ENCODE measurements around the gene ITCH. TPM values are rescaled to one million over a fixed set of nuclear protein-coding genes. Genes with fewer than 3 reads are reported as not detected.

The ITCH gene
- total RNA-seq, 1 experiment from 2014 or later = 78.8 TPM

DNA sequence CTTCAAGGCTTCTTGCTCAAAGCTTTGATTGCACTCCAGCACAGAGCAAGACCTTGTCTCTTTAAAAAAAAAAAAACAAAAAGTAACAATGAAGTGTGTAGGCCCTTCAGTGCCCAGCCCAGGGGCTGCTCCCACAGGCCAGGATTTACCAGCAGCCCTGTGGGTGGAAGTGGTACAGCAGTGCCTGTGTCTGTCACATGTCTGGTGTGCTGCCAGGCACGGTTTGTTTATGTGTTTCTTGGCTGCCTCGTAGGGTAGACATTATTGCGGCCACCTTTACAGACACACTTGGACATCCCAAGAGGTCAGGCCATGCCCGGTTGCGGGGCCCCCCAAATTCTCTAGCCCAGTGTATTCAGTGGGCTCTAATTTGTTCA, 165.8 kb downstream of the ITCH start:
- peaks cover 26 to 31% of the 10 kb centered on the region in 2 experiments for H3K4me1 ChIP-seq (ENCODE audit: control insufficient read depth in 1 of 2, insufficient read depth in 2 of 2, low read length in 2 of 2)
- no peaks in the 10 kb centered on the region for H3K9me3 ChIP-seq (ENCODE audit: control insufficient read depth in 1 of 2, insufficient read depth in 1 of 2, low read depth in 1 of 2, low read length in 2 of 2)
- H3K9me2 ChIP-seq (ENCODE audit: insufficient read depth) = no peaks in the 10 kb centered on the region
- H3K4me3 ChIP-seq (replicated peaks in 1 of 2; ENCODE audit: low read depth in 1 of 2, low read length in 2 of 2) = no peak overlapping the region
- CTCF ChIA-PET = no interaction called here
- RAD21 ChIA-PET (ENCODE audit: low non-redundant PET in 1 of 2, low total read pairs in 2 of 2, uncharacterized antibody in 2 of 2, unreplicated experiment in 2 of 2) = no interaction called here
- ATAC-seq = no peak
- no peak overlapping the region for H3K4me2 ChIP-seq (ENCODE audit: low read length)
- H3K79me2 ChIP-seq (ENCODE audit: insufficient read depth, low read length) = peaks cover 41% of the 10 kb centered on the region
- intact Hi-C loops (cut with micrococcal nuclease) = no loop called here
- H3K9ac ChIP-seq (ENCODE audit: low read length) = no peak overlapping the region
- TF ChIP-seq CBX3 (IDR thresholded peaks at IDR 0.05; ENCODE audit: low read depth) = no peak
- no peak for TF ChIP-seq POLR2A (IDR thresholded peaks at IDR 0.05; ENCODE audit: borderline replicate concordance, extremely low read depth, insufficient read depth, insufficient read length)
- TF ChIP-seq, protein P1, sequence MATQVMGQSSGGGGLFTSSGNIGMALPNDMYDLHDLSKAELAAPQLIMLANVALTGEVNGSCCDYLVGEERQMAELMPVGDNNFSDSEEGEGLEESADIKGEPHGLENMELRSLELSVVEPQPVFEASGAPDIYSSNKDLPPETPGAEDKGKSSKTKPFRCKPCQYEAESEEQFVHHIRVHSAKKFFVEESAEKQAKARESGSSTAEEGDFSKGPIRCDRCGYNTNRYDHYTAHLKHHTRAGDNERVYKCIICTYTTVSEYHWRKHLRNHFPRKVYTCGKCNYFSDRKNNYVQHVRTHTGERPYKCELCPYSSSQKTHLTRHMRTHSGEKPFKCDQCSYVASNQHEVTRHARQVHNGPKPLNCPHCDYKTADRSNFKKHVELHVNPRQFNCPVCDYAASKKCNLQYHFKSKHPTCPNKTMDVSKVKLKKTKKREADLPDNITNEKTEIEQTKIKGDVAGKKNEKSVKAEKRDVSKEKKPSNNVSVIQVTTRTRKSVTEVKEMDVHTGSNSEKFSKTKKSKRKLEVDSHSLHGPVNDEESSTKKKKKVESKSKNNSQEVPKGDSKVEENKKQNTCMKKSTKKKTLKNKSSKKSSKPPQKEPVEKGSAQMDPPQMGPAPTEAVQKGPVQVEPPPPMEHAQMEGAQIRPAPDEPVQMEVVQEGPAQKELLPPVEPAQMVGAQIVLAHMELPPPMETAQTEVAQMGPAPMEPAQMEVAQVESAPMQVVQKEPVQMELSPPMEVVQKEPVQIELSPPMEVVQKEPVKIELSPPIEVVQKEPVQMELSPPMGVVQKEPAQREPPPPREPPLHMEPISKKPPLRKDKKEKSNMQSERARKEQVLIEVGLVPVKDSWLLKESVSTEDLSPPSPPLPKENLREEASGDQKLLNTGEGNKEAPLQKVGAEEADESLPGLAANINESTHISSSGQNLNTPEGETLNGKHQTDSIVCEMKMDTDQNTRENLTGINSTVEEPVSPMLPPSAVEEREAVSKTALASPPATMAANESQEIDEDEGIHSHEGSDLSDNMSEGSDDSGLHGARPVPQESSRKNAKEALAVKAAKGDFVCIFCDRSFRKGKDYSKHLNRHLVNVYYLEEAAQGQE (IDR thresholded peaks at IDR 0.05; ENCODE audit: low read depth) = no peak
- no peak for TF ChIP-seq RAD21 (IDR thresholded peaks at IDR 0.05; ENCODE audit: low read depth)
- TF ChIP-seq EGR1 (IDR thresholded peaks at IDR 0.05; ENCODE audit: low read depth) = no peak
- no peaks in the 10 kb centered on the region for H3K27me3 ChIP-seq (ENCODE audit: insufficient read depth, low read length)
- H3K27ac ChIP-seq (ENCODE audit: low read depth, low read length) = no peak overlapping the region
- DNase-seq (ENCODE audit: low read depth, low spot score) = no peak
- BruUV-seq (replicated peaks) = no TSS peak
- POLR2A ChIA-PET = no interaction called here
- H4K20me1 ChIP-seq (ENCODE audit: insufficient read depth) = no peaks in the 10 kb centered on the region; the same call in 1 of the 2 replicates
- peaks cover 11 to 47% of the 10 kb centered on the region in 2 experiments for H3K36me3 ChIP-seq (ENCODE audit: control insufficient read depth in 1 of 2, insufficient read depth in 2 of 2, low read length in 2 of 2)
- no peak overlapping the region for H2AFZ ChIP-seq (ENCODE audit: low read depth, low read length, poor library complexity, severe bottlenecking)

DNA sequence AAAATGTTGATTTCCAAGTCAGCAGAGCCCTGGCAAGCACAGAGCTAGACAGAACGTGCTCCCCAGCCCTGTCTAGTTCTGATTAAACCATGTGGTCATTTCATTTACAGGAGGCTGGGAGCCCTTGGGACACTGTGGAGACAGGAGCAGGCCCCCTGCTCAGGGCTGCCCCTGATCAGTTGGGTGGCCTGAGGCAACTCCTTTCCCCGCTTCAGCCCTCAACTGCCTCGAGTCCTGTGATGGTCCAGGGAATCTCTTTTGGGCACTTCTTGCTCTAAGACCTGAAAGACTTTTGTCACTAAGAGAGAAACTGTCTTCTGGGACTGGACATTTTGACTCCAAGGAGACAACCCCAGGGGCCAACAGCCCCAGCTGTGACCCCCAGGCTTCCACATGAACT, 166.7 kb downstream of the ITCH start:
- no peaks in the 10 kb centered on the region for H3K27me3 ChIP-seq (ENCODE audit: insufficient read depth, low read length)
- H3K27ac ChIP-seq (ENCODE audit: low read depth, low read length) = no peak overlapping the region
- POLR2A ChIA-PET = interaction anchor here (0.7 kb wide), 1 partner anchor 9 kb away, joined by 3 read pairs; no protein-coding TSS in a partner anchor
- no peak overlapping the region for H3K9ac ChIP-seq (ENCODE audit: low read length)
- RAD21 ChIA-PET (ENCODE audit: low non-redundant PET in 1 of 2, low total read pairs in 2 of 2, uncharacterized antibody in 2 of 2, unreplicated experiment in 2 of 2) = no interaction called here
- H3K36me3 ChIP-seq (ENCODE audit: control insufficient read depth in 1 of 2, insufficient read depth in 2 of 2, low read length in 2 of 2) = peaks cover 16 to 49% of the 10 kb centered on the region in 2 experiments
- H3K4me3 ChIP-seq (replicated peaks in 1 of 2; ENCODE audit: low read depth in 1 of 2, low read length in 2 of 2) = no peak overlapping the region
- no peaks in the 10 kb centered on the region for H3K9me3 ChIP-seq (ENCODE audit: control insufficient read depth in 1 of 2, insufficient read depth in 1 of 2, low read depth in 1 of 2, low read length in 2 of 2)
- TF ChIP-seq ELF1 (IDR thresholded peaks at IDR 0.05; ENCODE audit: borderline replicate concordance, low read depth) (no peak), YY1 (IDR thresholded peaks at IDR 0.05; ENCODE audit: extremely low read depth, insufficient replicate concordance, low read depth, low read length) (no peak), SIN3A (IDR thresholded peaks at IDR 0.05; ENCODE audit: low read depth) (no peak), EGR1 (IDR thresholded peaks at IDR 0.05; ENCODE audit: low read depth) (no peak), CEBPB (IDR thresholded peaks at IDR 0.05; ENCODE audit: low read depth) (no peak), POLR2A (IDR thresholded peaks at IDR 0.05; ENCODE audit: borderline replicate concordance, extremely low read depth, insufficient read depth, insufficient read length) (no peak), SP1 (IDR thresholded peaks at IDR 0.05; ENCODE audit: low read depth) (no peak)
- TF ChIP-seq, protein P2, sequence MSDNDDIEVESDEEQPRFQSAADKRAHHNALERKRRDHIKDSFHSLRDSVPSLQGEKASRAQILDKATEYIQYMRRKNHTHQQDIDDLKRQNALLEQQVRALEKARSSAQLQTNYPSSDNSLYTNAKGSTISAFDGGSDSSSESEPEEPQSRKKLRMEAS (IDR thresholded peaks at IDR 0.05) = no peak
- TF ChIP-seq, protein P3, sequence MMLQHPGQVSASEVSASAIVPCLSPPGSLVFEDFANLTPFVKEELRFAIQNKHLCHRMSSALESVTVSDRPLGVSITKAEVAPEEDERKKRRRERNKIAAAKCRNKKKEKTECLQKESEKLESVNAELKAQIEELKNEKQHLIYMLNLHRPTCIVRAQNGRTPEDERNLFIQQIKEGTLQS (IDR thresholded peaks at IDR 0.05) = no peak
- TF ChIP-seq, protein P4, sequence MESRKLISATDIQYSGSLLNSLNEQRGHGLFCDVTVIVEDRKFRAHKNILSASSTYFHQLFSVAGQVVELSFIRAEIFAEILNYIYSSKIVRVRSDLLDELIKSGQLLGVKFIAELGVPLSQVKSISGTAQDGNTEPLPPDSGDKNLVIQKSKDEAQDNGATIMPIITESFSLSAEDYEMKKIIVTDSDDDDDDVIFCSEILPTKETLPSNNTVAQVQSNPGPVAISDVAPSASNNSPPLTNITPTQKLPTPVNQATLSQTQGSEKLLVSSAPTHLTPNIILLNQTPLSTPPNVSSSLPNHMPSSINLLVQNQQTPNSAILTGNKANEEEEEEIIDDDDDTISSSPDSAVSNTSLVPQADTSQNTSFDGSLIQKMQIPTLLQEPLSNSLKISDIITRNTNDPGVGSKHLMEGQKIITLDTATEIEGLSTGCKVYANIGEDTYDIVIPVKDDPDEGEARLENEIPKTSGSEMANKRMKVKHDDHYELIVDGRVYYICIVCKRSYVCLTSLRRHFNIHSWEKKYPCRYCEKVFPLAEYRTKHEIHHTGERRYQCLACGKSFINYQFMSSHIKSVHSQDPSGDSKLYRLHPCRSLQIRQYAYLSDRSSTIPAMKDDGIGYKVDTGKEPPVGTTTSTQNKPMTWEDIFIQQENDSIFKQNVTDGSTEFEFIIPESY (IDR thresholded peaks at IDR 0.05; ENCODE audit: extremely low read depth, insufficient replicate concordance, low read length) = no peak
- no TSS peak for BruUV-seq (replicated peaks)
- H3K4me2 ChIP-seq (ENCODE audit: low read length) = no peak overlapping the region
- H3K9me2 ChIP-seq (ENCODE audit: insufficient read depth) = no peaks in the 10 kb centered on the region
- peaks cover 24% of the 10 kb centered on the region in 2 experiments for H3K4me1 ChIP-seq (ENCODE audit: control insufficient read depth in 1 of 2, insufficient read depth in 2 of 2, low read length in 2 of 2)
- no peak overlapping the region for H2AFZ ChIP-seq (ENCODE audit: low read depth, low read length, poor library complexity, severe bottlenecking)
- H3K79me2 ChIP-seq (ENCODE audit: insufficient read depth, low read length) = peaks cover 33% of the 10 kb centered on the region
- intact Hi-C loops (cut with micrococcal nuclease) = no loop called here
- DNase-seq (ENCODE audit: low read depth, low spot score) (no peak), ATAC-seq (no peak)
- CTCF ChIA-PET = no interaction called here
- H4K20me1 ChIP-seq (ENCODE audit: insufficient read depth) = no peaks in the 10 kb centered on the region; the same call in 1 of the 2 replicates
